HG02943 (cell line): ENCODE data around the gene ZC2HC1B.
A peak's percentile ranks its signal among the peaks of the same experiment; 100 is the strongest.
"Not testable (repeated sequence)": the region's sequence is repeated elsewhere in the genome, so short reads cannot be mapped to it uniquely, and the experiment has no call there.

Experiments
- ATAC-seq: cut with Tn5 transposase; IDR thresholded peaks from one replicate; pipeline ENCODE4 v1.9.1; 2021; ENCODE audit warnings: mild to moderate bottlenecking, low read depth, moderate library complexity; ENCODE audit not compliant: unreplicated experiment

Gene ZC2HC1B, protein sequence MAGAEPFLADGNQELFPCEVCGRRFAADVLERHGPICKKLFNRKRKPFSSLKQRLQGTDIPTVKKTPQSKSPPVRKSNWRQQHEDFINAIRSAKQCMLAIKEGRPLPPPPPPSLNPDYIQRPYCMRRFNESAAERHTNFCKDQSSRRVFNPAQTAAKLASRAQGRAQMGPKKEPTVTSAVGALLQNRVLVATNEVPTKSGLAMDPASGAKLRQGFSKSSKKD

GRCh38 chr6:143864234-143864633 is at the start of gene ZC2HC1B:
TSS of gene ZC2HC1B (plus strand) at chr6:143864474. CDS start at chr6:143864540, 66 bp downstream.
- ATAC-seq: no peak

DNA sequence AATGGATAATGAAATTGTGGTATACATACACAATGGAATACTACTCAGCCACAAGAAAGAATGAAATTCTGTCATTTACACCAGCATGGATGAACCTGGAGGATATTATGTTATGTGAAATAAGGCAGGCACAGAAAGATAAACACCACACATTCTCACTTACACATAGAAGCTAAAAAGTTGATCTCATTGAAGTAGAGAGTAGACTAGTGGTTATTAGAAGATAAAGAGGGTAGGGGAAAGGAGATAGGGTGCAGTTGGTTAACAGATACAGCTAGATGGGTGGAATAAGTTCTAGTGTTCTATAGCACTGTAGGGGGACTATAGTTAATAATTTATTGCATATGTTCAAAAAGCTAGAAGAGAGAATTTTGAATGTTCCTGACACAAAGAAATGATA is 46.7 kb upstream of the ZC2HC1B start:
- no peak for ATAC-seq

- no peak for ATAC-seq
Measured at GRCh38 chr6:143821359-143821758, 42.9 kb upstream of the ZC2HC1B start.

- no peak for ATAC-seq
Measured at GRCh38 chr6:143822584-143823024, 41.7 kb upstream of the ZC2HC1B start.

DNA sequence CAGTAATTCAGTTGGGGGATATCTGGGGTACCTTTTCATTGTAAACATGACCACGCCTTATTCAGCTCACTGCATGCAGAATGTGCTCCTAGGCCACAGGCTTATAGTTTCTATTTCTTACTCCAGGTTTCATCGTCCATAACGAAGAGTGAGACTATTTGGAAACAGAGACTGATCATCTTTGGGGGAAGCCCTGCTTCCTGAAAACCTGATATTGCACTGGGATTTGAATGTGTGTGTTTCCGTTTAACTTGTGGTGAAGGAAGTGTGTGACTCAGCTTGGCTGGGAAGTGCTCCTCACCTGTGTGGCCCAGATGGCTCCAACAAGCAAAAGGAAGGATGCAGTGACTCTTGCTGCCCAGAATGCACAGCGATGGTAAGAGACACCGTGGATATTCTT is 40.7 kb upstream of the ZC2HC1B start:
- ATAC-seq: no peak

GRCh38 chr6:143828572-143828971 is 35.7 kb upstream of the ZC2HC1B start:
- ATAC-seq: no peak

- no peak for ATAC-seq
Measured at GRCh38 chr6:143836150-143836549, 28.1 kb upstream of the ZC2HC1B start.

DNA sequence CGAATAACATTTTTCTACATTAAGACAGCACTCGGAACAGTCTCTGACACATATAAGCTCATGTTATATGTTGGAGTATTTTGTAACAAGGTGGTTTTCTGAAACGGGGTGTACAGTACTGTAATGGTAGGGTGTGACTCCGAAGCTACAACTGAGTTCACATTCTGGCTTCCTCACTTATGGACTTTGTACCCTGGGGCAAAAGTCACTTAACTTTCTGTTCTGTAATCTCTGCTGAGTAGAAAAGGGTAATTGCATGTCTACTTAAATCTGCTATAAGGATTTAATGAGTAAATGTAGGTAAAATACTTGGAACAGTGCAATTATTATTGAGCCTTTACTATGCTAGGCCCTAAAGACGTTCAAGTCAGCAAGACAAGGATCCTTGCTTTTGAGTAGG is 25.9 kb upstream of the ZC2HC1B start:
- no peak for ATAC-seq

GRCh38 chr6:143839196-143839595 is 25.1 kb upstream of the ZC2HC1B start:
- ATAC-seq: no peak

DNA sequence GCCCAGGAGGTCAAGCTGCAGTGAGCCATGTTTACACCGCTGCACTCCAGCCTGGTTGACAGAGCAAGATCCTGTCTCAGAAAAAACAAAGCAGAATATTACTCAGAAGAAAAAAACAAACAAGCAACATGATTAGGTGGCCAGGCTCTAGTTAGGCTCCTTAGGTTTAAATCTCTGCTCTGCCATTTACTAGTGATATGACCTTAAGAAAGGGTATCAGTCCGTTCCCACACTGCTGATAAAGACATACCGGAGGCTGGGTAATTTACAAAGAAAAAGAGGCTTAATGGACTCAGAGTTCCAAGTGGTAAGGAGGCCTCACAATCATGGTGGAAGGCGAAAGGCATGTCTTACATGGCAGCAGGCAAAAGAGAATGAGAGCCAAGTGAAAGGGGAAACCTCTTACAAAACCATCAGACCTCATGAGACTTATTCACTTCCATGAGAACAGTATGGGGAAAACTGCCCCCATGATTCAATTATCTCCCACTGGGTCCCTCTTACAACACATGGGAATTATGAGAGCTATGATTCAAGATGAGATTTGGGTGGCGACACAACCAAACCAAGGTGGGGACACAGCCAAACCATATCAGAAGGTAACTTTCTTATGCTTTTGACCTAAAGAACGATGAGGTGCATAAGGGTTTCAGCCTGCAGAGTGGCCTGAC is 23.5 kb upstream of the ZC2HC1B start:
- no peak for ATAC-seq

DNA sequence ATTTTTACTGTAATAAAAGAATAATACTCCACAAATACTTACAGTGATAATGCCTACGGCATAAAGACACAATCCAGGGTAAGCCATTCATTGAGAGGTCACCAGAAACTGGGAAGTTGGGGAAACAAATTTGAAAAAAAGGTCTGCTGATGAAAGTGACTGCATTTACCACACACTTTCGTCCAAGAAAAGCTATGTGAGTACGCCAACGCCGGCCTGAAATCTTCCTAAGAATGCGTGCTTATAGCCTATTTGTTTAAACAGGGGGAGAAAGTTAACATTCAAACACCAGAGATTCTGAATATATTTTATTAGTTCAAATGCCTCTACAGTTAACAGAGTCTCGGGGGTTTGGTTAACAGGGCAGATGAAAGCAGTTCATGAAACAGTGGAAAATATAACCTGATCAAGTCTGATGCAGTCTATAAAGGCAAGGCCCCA is 21.8 kb upstream of the ZC2HC1B start:
- ATAC-seq: no peak

GRCh38 chr6:143842902-143843676 is 21.2 kb upstream of the ZC2HC1B start, which contains the start of gene LTV1:
TSS of gene LTV1 (plus strand) at chr6:143843338. CDS start at chr6:143843478, 140 bp downstream.
- peak; percentile 99 for ATAC-seq

DNA sequence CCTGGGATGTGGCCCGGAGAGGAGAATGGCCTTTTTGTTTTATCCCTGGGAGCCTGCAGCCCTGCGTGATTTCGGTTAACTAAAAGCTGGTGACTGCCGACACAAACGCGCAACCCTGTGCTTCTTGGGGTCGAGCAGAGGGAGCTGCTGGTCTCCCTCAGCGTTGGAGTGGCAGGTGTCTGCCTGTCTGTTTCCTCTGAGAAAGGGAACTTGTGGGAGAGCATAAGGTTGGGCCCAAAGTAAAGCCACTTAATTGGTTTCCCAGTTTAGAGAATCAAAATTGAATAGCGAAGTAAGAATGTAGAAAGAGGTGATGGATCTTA is 20.6 kb upstream of the ZC2HC1B start:
- ATAC-seq: peak; percentile 10

DNA sequence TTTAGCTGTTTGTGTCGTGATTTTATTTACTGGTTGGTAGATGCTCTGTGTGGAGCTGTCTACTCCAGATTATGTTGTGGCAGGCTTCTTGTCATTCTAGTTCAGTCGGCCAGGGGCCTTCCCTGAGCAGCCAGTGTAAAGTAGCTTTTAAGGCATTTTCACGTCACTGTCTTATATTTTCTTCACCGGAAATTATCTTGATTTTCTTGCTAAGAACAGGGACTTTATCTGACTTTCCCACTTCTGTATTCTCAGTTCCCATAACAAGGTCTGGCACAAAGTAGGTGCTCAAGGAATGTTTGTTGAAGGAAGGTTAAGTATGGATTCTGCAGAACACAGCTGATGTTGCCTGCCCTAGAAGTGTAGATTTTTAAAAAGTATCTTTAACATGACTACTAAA is 20.3 kb upstream of the ZC2HC1B start:
- ATAC-seq: no peak

GRCh38 chr6:143845033-143845432 is 19.2 kb upstream of the ZC2HC1B start:
- no peak for ATAC-seq

- ATAC-seq: not testable (repeated sequence)
Measured at GRCh38 chr6:143851706-143852105, 12.6 kb upstream of the ZC2HC1B start.

DNA sequence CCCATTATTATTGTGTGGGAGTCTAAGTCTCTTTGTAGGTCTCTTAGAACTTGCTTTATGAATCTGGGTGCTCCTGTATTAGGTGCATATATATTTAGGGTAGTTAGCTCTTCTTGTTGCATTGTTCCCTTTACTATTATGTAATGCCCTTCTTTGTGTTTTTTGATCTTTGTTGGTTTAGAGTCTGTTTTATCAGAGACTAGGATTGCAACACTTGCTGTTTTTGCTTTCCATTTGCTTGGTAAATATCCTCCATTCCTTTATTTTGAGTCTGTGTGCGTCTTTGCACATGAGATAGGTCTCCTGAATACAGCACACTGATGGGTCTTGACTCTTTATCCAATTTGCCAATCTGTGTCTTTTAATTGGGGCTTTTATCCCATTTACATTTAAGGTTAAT is 9.2 kb upstream of the ZC2HC1B start:
- not testable (repeated sequence) for ATAC-seq

GRCh38 chr6:143856762-143857161 is 7.5 kb upstream of the ZC2HC1B start:
- not testable (repeated sequence) for ATAC-seq

DNA sequence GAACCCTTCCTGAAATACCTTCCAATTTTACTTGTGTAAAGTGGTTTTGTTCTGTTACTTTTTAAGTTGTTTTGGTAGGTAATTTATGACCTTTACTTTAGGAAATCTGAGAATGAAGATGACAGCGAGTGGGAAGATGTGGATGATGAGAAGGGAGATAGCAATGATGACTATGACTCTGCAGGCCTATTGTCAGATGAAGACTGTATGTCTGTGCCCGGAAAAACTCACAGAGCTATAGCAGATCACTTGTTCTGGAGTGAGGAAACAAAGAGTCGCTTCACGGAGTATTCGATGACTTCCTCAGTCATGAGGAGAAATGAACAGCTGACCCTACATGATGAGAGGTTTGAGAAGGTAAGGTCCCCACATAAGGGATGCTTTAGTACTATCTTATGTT is 6.6 kb upstream of the ZC2HC1B start:
- ATAC-seq: no peak

- ATAC-seq: no peak
Measured at GRCh38 chr6:143859891-143860660, 4.2 kb upstream of the ZC2HC1B start.

DNA sequence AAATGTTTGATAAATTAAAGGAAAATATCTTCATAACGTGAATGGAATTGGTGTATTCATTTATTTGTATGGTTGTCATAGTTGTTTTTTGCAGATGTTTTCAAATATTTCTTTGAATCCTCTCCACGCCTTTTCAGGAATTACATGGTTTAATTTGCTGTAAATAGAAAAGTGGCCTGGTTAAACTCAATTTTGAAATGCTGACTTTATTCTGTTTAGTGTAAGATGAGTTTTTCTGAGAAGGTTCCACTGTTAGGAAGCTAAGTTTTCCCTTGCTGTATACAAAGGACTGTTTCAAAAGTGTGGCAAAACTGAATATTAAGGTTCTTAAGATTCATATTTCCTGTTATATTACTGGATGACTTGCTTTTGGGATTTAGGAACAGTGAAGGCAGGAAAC is 503 bp upstream of the ZC2HC1B start:
- no peak for ATAC-seq
